Endothelial cell (in vitro differentiated cells): Measurements from ENCODE around the gene UCHL1. TPM values are rescaled to one million over a fixed set of nuclear protein-coding genes. Genes with fewer than 3 reads are reported as not detected.
A peak's percentile ranks its signal among the peaks of the same experiment; 100 is the strongest.

Source experiments
- DNase-seq: peaks from one replicate; pipeline ENCODE4 v3.0.0; 2021; ENCODE audit warnings: low spot score
- H3K27ac Mint-ChIP-seq: one replicate; pipeline ENCODE4 v1.8.0; 2021; ENCODE audit warnings: mixed read lengths, inconsistent platforms; ENCODE audit not compliant: unreplicated experiment
- H3K27me3 Mint-ChIP-seq: one replicate; pipeline ENCODE4 v1.8.0; 2021; ENCODE audit warnings: mild to moderate bottlenecking, moderate library complexity, mixed read lengths, inconsistent platforms; ENCODE audit not compliant: unreplicated experiment
- H3K36me3 Mint-ChIP-seq: one replicate; pipeline ENCODE4 v1.8.0; 2021; ENCODE audit warnings: mild to moderate bottlenecking, low read depth, mixed read lengths, inconsistent platforms; ENCODE audit not compliant: unreplicated experiment
- H3K4me1 Mint-ChIP-seq: one replicate; pipeline ENCODE4 v1.8.0; 2021; ENCODE audit warnings: mild to moderate bottlenecking, mixed read lengths, inconsistent platforms; ENCODE audit not compliant: unreplicated experiment
- H3K4me3 Mint-ChIP-seq: one replicate; pipeline ENCODE4 v1.8.0; 2021; ENCODE audit warnings: mild to moderate bottlenecking, mixed read lengths, inconsistent platforms; ENCODE audit not compliant: unreplicated experiment
- H3K9me3 Mint-ChIP-seq: one replicate; pipeline ENCODE4 v1.8.0; 2021; ENCODE audit warnings: mixed read lengths, inconsistent platforms; ENCODE audit not compliant: unreplicated experiment
- CTCF ChIP-seq: fragments of 200-600 bp; sonication (generic); IDR thresholded peaks from one replicate; pipeline ENCODE4 v1.5.0; 2021; ENCODE audit warnings: antibody characterized with exemption; ENCODE audit not compliant: unreplicated experiment
- total RNA-seq: library from RNA; stranded (reverse); fragmentation: NEBNext Ultra II Directional; extraction: Animal tissue kit (Norgen Biotek cat#: 25700); gene quantifications from one replicate; pipeline ENCODE4 v1.2.1, GENCODE V29; 2021; ENCODE audit not compliant: unreplicated experiment

The UCHL1 gene
- total RNA-seq, 1 donor from 2014 or later, result 397 TPM

GRCh38 chr4:41236032-41236431 is 20.7 kb upstream of the UCHL1 start:
- no peak for TF ChIP-seq CTCF

GRCh38 chr4:41236508-41236907 is 20.2 kb upstream of the UCHL1 start:
- Mint-ChIP-seq H3K27ac (no peak overlapping the region), H3K27me3 (peaks cover 6% of the 10 kb centered on the region), H3K9me3 (no peaks in the 10 kb centered on the region), H3K4me1 (no peaks in the 10 kb centered on the region), H3K4me3 (no peak overlapping the region), H3K36me3 (no peaks in the 10 kb centered on the region)
- no peak for DNase-seq
- no peak for TF ChIP-seq CTCF

More at GRCh38 chr4:41236032-41236431, 20.7 kb upstream of the UCHL1 start:
- H3K27ac Mint-ChIP-seq, result no peak overlapping the region
- peaks cover 6% of the 10 kb centered on the region for H3K27me3 Mint-ChIP-seq
- no peaks in the 10 kb centered on the region for H3K36me3 Mint-ChIP-seq
- no peak for DNase-seq
- no peaks in the 10 kb centered on the region for H3K9me3 Mint-ChIP-seq
- no peak overlapping the region for H3K4me3 Mint-ChIP-seq
- no peaks in the 10 kb centered on the region for H3K4me1 Mint-ChIP-seq

GRCh38 chr4:41241919-41242318 is 14.8 kb upstream of the UCHL1 start:
- no peaks in the 10 kb centered on the region for H3K9me3 Mint-ChIP-seq
- TF ChIP-seq CTCF, result no peak
- H3K27me3 Mint-ChIP-seq, result no peaks in the 10 kb centered on the region
- no peak overlapping the region for H3K27ac Mint-ChIP-seq
- H3K36me3 Mint-ChIP-seq, result no peaks in the 10 kb centered on the region
- no peaks in the 10 kb centered on the region for H3K4me1 Mint-ChIP-seq
- DNase-seq, result no peak
- H3K4me3 Mint-ChIP-seq, result no peak overlapping the region

- no peak for TF ChIP-seq CTCF
- H3K4me1 Mint-ChIP-seq, result no peaks in the 10 kb centered on the region
- no peak for DNase-seq
- no peaks in the 10 kb centered on the region for H3K27me3 Mint-ChIP-seq
- H3K4me3 Mint-ChIP-seq, result no peak overlapping the region
- no peak overlapping the region for H3K27ac Mint-ChIP-seq
- H3K9me3 Mint-ChIP-seq, result no peaks in the 10 kb centered on the region
- no peaks in the 10 kb centered on the region for H3K36me3 Mint-ChIP-seq
These were observed 10.7 kb upstream of the UCHL1 start for GRCh38 chr4:41245983-41246382.

GRCh38 chr4:41256131-41256739 is 493 bp upstream of the UCHL1 start:
- H3K27me3 Mint-ChIP-seq, result peaks cover 2% of the 10 kb centered on the region
- H3K9me3 Mint-ChIP-seq, result no peaks in the 10 kb centered on the region
- peak overlapping the region; percentile 79 for H3K4me3 Mint-ChIP-seq
- H3K4me1 Mint-ChIP-seq, result peaks cover 20% of the 10 kb centered on the region
- no peak for TF ChIP-seq CTCF
- peaks cover 18% of the 10 kb centered on the region for H3K36me3 Mint-ChIP-seq
- DNase-seq, result peak; percentile 5
- H3K27ac Mint-ChIP-seq, result peak overlapping the region; percentile 55
